PC-9 (cell line): ENCODE data around the gene RAB22A. TPM values are rescaled to one million over a fixed set of nuclear protein-coding genes. Genes with fewer than 3 reads are reported as not detected.

Experiments
- BruUV-seq: library from RNA; stranded (reverse); fragments of 400-500 nt; replicated peaks from 2 replicates; lab custom pipeline; 2021; lab: Mats Ljungman, UMichigan
- CTCF ChIA-PET: fragments of 300-600 bp; sonication (Branson Sonifier 250); formaldehyde crosslinking; loops from one replicate; lab custom pipeline; 2022; ENCODE audit warnings: antibody characterized with exemption; lab: Charles Lee
- POLR2A ChIA-PET: fragments of 300-600 bp; sonication (Branson Sonifier 250); formaldehyde crosslinking; loops from one replicate; lab custom pipeline; 2022; ENCODE audit warnings: antibody characterized with exemption; ENCODE audit not compliant: unreplicated experiment; lab: Charles Lee
- DNase-seq, 2 experiments: peaks; one replicate each; pipeline versions ENCODE4 v3.0.0 to v3.0.0-alpha.2; 2015 to 2022; ENCODE audit warnings: mixed read lengths in 1 of 2
- H2AFZ ChIP-seq: fragments of 200-600 bp; sonication (generic); 2 replicates; pipeline ENCODE4 v1.8.1; 2017; ENCODE audit warnings: antibody characterized with exemption
- H3F3A ChIP-seq: fragments of 200-600 bp; sonication (generic); 2 replicates; pipeline ENCODE4 v1.8.1; 2017; ENCODE audit warnings: antibody characterized with exemption, mild to moderate bottlenecking, low read depth; ENCODE audit not compliant: insufficient read depth
- H3K27ac ChIP-seq: fragments of 200-600 bp; sonication (generic); 2 replicates; pipeline ENCODE4 v1.6.1; 2016; ENCODE audit warnings: mixed run types
- H3K27me3 ChIP-seq: fragments of 200-600 bp; sonication (generic); 2 replicates; pipeline ENCODE4 v1.6.1; 2016; ENCODE audit warnings: low read depth, mixed run types; ENCODE audit not compliant: insufficient read depth
- H3K36me3 ChIP-seq: fragments of 200-600 bp; sonication (generic); 2 replicates; pipeline ENCODE4 v1.6.1; 2016; ENCODE audit warnings: low read depth, mixed run types
- H3K4me1 ChIP-seq: fragments of 200-600 bp; sonication (generic); replicated peaks from 2 replicates; pipeline ENCODE4 v1.6.1; 2016; ENCODE audit warnings: mixed run types; ENCODE audit not compliant: insufficient read depth
- H3K4me2 ChIP-seq: fragments of 200-600 bp; sonication (generic); 2 replicates; pipeline ENCODE4 v1.6.1; 2017; ENCODE audit warnings: mixed run types
- H3K4me3 ChIP-seq: fragments of 200-600 bp; sonication (generic); 2 replicates; pipeline ENCODE4 v1.6.1; 2016; ENCODE audit warnings: mixed run types
- H3K79me2 ChIP-seq: fragments of 200-600 bp; sonication (generic); 2 replicates; pipeline ENCODE4 v1.6.1; 2017; ENCODE audit warnings: low read depth, mixed run types
- H3K9me2 ChIP-seq: fragments of 200-600 bp; sonication (generic); 2 replicates; pipeline ENCODE4 v1.8.1; 2017; ENCODE audit warnings: mild to moderate bottlenecking; ENCODE audit not compliant: insufficient read depth
- H3K9me3 ChIP-seq: fragments of 200-600 bp; sonication (generic); 2 replicates; pipeline ENCODE4 v1.8.1; 2016; ENCODE audit warnings: low read depth; ENCODE audit not compliant: insufficient read depth
- H4K20me1 ChIP-seq: fragments of 200-600 bp; sonication (generic); 2 replicates; pipeline ENCODE4 v1.8.1; 2017; ENCODE audit not compliant: insufficient read depth
- CTCF ChIP-seq: fragments of 200-600 bp; sonication (generic); conservative IDR thresholded peaks from 2 replicates; pipeline ENCODE4 v1.6.1; 2017; ENCODE audit warnings: mixed run types, antibody characterized with exemption, mild to moderate bottlenecking, moderate library complexity
- EZH2 ChIP-seq: fragments of 200-600 bp; sonication (generic); IDR thresholded peaks from 2 replicates; pipeline ENCODE4 v1.8.0; 2017; ENCODE audit warnings: antibody characterized with exemption, low read depth
- intact Hi-C: fragments of 100-400 bp; cut with micrococcal nuclease; formaldehyde crosslinking; loops from one replicate; pipeline ENCODE4 v1.10.0; 2022; ENCODE audit not compliant: unreplicated experiment
- total RNA-seq: library from RNA; stranded (reverse); gene quantifications from 2 replicates; pipeline ENCODE4 v1.2.3, GENCODE V29; 2021

Gene RAB22A
- total RNA-seq, 1 experiment from 2014 or later, result 28.9 TPM

GRCh38 chr20:58416835-58417234, 107.3 kb downstream of the RAB22A start:
- H3K9me3 ChIP-seq, result no peaks in the 10 kb centered on the region
- DNase-seq, result no peak
- intact Hi-C loops, result loop anchor here (2.0 kb wide), 1 partner anchor 28 kb away; no protein-coding TSS in a partner anchor
- no peak overlapping the region for H3K4me3 ChIP-seq
- BruUV-seq, result no TSS peak
- no peak overlapping the region for H3K4me2 ChIP-seq
- H4K20me1 ChIP-seq, result peaks cover 10% of the 10 kb centered on the region
- no peaks in the 10 kb centered on the region for H3K4me1 ChIP-seq
- H3K27me3 ChIP-seq, result no peaks in the 10 kb centered on the region
- H3F3A ChIP-seq, result peaks cover 15% of the 10 kb centered on the region
- H2AFZ ChIP-seq, result no peak overlapping the region
- TF ChIP-seq EZH2, result no peak
- TF ChIP-seq CTCF, result no peak
- H3K9me2 ChIP-seq, result no peaks in the 10 kb centered on the region
- H3K79me2 ChIP-seq, result peaks cover 49% of the 10 kb centered on the region
- H3K36me3 ChIP-seq, result peaks cover 9% of the 10 kb centered on the region; the same call in 1 of the 2 replicates
- no peak overlapping the region for H3K27ac ChIP-seq
- CTCF ChIA-PET, result no interaction called here
- POLR2A ChIA-PET, result no interaction called here

Other genes starting within 250 kb of the RAB22A start
- not detected in 2 replicates for gene ANKRD60, start 81.1 kb upstream of the RAB22A start, total RNA-seq
- gene VAPB, start 79.5 kb downstream of the RAB22A start, total RNA-seq, result 73.0 and 80.6 TPM in 2 replicates
- 2.4 and 3.0 TPM in 2 replicates for gene APCDD1L, start 205.7 kb downstream of the RAB22A start, total RNA-seq